ENCODE data around the gene AGPAT4.

AGPAT4 gene

GRCh38 chr6:161299726-161300125 is 25.9 kb upstream of the AGPAT4 start:
- H3F3A ChIP-seq (ENCODE audit: insufficient read depth, low read length): no peaks in the 10 kb centered on the region
- no peaks in the 10 kb centered on the region for H3K4me1 ChIP-seq (ENCODE audit: insufficient read depth, low read length, severe bottlenecking)
- H3K9me2 ChIP-seq (ENCODE audit: low read depth, low read length): no peaks in the 10 kb centered on the region
- TF ChIP-seq EZH2 (IDR thresholded peaks at IDR 0.05; ENCODE audit: borderline replicate concordance, low read length) (no peak), CTCF (IDR thresholded peaks at IDR 0.05; ENCODE audit: low read length) (no peak)
- no peaks in the 10 kb centered on the region for H3K36me3 ChIP-seq (ENCODE audit: insufficient read depth, low read length)
- no peak overlapping the region for H3K4me3 ChIP-seq (ENCODE audit: low read depth, low read length, poor library complexity, severe bottlenecking)
- H3K9ac ChIP-seq (ENCODE audit: low read length): no peak overlapping the region
- no peaks in the 10 kb centered on the region for H3K9me3 ChIP-seq (ENCODE audit: low read length)
- no peaks in the 10 kb centered on the region for H3K79me2 ChIP-seq (ENCODE audit: insufficient read depth, low read length)
- no peak overlapping the region for H3K4me2 ChIP-seq (ENCODE audit: low read length)
- H4K20me1 ChIP-seq (ENCODE audit: insufficient read depth, low read length): no peaks in the 10 kb centered on the region
- H2AFZ ChIP-seq (ENCODE audit: low read length): no peak overlapping the region
- no peaks in the 10 kb centered on the region for H3K27me3 ChIP-seq (ENCODE audit: insufficient read depth, low read length)
- no peak overlapping the region for H3K27ac ChIP-seq (ENCODE audit: low read depth, low read length, poor library complexity, severe bottlenecking)

- H3K9me2 ChIP-seq (ENCODE audit: low read depth, low read length): no peaks in the 10 kb centered on the region
- H3K36me3 ChIP-seq (ENCODE audit: insufficient read depth, low read length): no peaks in the 10 kb centered on the region
- TF ChIP-seq CTCF (IDR thresholded peaks at IDR 0.05; ENCODE audit: low read length): no peak
- TF ChIP-seq EZH2 (IDR thresholded peaks at IDR 0.05; ENCODE audit: borderline replicate concordance, low read length): no peak
- H3K27me3 ChIP-seq (ENCODE audit: insufficient read depth, low read length): no peaks in the 10 kb centered on the region
- no peaks in the 10 kb centered on the region for H3K4me1 ChIP-seq (ENCODE audit: insufficient read depth, low read length, severe bottlenecking)
- no peak overlapping the region for H2AFZ ChIP-seq (ENCODE audit: low read length)
- no peak overlapping the region for H3K27ac ChIP-seq (ENCODE audit: low read depth, low read length, poor library complexity, severe bottlenecking)
- H4K20me1 ChIP-seq (ENCODE audit: insufficient read depth, low read length): no peaks in the 10 kb centered on the region
- no peaks in the 10 kb centered on the region for H3F3A ChIP-seq (ENCODE audit: insufficient read depth, low read length)
- H3K4me2 ChIP-seq (ENCODE audit: low read length): no peak overlapping the region
- no peak overlapping the region for H3K4me3 ChIP-seq (ENCODE audit: low read depth, low read length, poor library complexity, severe bottlenecking)
- no peaks in the 10 kb centered on the region for H3K79me2 ChIP-seq (ENCODE audit: insufficient read depth, low read length)
- no peaks in the 10 kb centered on the region for H3K9me3 ChIP-seq (ENCODE audit: low read length)
- H3K9ac ChIP-seq (ENCODE audit: low read length): no peak overlapping the region
These were observed 21.9 kb upstream of the AGPAT4 start for GRCh38 chr6:161295784-161296183.

- H3K9ac ChIP-seq (ENCODE audit: low read length): no peak overlapping the region
- no peaks in the 10 kb centered on the region for H3K9me3 ChIP-seq (ENCODE audit: low read length)
- no peaks in the 10 kb centered on the region for H4K20me1 ChIP-seq (ENCODE audit: insufficient read depth, low read length)
- no peak overlapping the region for H3K4me3 ChIP-seq (ENCODE audit: low read depth, low read length, poor library complexity, severe bottlenecking)
- H3K27me3 ChIP-seq (ENCODE audit: insufficient read depth, low read length): no peaks in the 10 kb centered on the region
- H3F3A ChIP-seq (ENCODE audit: insufficient read depth, low read length): no peaks in the 10 kb centered on the region
- TF ChIP-seq EZH2 (IDR thresholded peaks at IDR 0.05; ENCODE audit: borderline replicate concordance, low read length) (no peak), CTCF (IDR thresholded peaks at IDR 0.05; ENCODE audit: low read length) (no peak)
- H3K79me2 ChIP-seq (ENCODE audit: insufficient read depth, low read length): no peaks in the 10 kb centered on the region
- H3K4me2 ChIP-seq (ENCODE audit: low read length): no peak overlapping the region
- H3K9me2 ChIP-seq (ENCODE audit: low read depth, low read length): no peaks in the 10 kb centered on the region
- no peaks in the 10 kb centered on the region for H3K36me3 ChIP-seq (ENCODE audit: insufficient read depth, low read length)
- H3K4me1 ChIP-seq (ENCODE audit: insufficient read depth, low read length, severe bottlenecking): no peaks in the 10 kb centered on the region
- no peak overlapping the region for H2AFZ ChIP-seq (ENCODE audit: low read length)
- H3K27ac ChIP-seq (ENCODE audit: low read depth, low read length, poor library complexity, severe bottlenecking): no peak overlapping the region
These were observed 18.9 kb upstream of the AGPAT4 start for GRCh38 chr6:161292650-161293281.

All from OCI-LY1 (cell line).